ENCODE measurements around the gene GRK1.

GRK1 gene

DNA sequence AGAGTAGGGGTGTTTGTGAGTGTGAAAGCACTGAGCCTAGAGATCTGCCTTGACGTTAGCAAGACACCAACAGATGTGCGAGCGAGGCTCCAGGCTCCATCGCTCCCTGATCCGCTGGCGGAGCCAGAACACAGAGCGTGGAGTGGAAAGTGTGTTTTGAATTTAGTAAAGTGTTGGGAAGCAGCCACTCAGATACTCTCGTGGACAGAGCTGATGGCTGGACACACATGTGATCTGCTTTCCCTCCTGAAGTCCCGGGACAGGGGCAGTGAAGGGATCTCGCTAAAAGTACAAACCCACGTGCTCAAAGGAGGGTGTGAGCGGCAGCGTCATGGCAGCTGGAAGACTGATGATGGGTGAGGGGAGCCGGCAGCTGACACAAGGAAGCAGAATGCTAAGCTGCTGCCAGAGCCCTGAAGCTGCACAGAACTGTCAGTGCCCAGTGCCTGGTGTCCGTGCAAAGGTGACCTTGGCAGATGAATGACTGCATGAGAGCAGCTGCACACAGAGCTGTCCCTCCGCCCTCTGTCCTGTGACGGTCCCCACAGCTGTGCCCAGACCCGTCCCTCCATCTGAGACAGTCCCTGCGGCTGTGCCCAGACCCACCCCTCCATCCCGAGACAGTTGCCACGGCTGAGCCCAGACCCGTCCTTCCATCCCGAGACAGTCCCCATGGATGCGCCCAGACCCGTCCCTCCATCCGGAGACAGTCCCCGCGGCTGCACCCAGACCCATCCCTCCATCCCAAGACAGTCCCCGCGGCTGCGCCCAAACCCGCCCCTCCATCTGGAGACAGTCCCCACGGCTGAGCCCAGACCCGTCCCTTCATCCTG, 62.4 kb downstream of the GRK1 start:
- DNase-seq (ENCODE audit: low spot score) = no peak

- DNase-seq (ENCODE audit: low spot score) = no peak
Observed at GRCh38 chr13:113730258-113730691, 63.3 kb downstream of the GRK1 start.

- no peak for DNase-seq (ENCODE audit: low spot score)
Observed at GRCh38 chr13:113730831-113731191, 63.8 kb downstream of the GRK1 start.

DNA sequence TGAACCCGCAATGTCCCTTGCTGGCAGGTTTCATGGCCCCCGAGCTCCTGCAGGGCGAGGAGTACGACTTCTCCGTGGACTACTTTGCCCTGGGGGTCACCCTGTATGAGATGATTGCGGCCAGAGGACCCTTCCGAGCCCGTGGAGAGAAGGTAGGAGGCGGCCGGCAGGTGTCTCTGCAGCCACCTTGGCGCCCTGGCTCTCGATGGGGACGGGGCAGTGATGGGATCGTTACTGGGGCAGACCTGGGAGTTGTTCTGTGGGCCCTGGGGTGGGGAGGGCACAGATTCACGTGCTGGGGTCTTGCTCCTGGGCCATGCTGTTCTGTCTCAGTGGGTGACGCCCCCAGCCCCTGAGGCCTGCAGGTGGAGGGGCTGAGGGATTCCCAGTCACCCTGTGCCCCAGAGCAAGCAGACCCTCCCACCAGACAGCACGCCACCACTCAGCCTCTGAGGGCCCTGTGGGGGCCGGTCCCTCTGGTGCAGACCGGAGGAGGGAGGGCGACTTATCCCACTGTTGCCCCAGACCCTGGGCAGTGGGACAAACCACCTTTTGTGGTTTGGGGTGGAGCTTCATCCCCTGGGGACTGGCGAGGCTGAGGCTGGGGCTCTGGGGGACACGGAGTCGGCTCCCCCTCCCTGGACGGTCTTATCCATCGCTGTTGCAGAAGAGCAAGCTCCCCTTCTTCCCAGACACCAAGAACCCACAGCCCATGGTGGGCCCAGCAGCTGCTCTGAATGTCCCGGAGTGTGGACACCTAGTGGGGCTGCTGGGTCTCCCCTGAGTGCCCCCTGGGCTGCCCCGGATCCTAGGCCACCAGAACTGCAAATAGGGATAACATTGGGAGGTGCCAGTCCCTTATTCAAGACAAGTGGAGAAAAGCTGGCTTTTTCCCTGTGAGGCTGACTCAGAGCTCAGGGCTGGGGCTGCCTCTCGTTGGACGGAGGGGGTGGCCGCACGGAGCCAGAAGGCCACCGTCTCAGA, 64.5 kb downstream of the GRK1 start:
- no peak for DNase-seq (ENCODE audit: low spot score)

GRCh38 chr13:113732176-113732960, 65.3 kb downstream of the GRK1 start:
- peak; percentile 24 for DNase-seq (ENCODE audit: low spot score)

GRCh38 chr13:113732961-113733950, 66.2 kb downstream of the GRK1 start:
- no peak for DNase-seq (ENCODE audit: low spot score)

- no peak for DNase-seq (ENCODE audit: low spot score)
Observed at GRCh38 chr13:113734099-113734825, 67.2 kb downstream of the GRK1 start.

GRCh38 chr13:113734826-113735125, 67.8 kb downstream of the GRK1 start:
- no peak for DNase-seq (ENCODE audit: low spot score)

DNA sequence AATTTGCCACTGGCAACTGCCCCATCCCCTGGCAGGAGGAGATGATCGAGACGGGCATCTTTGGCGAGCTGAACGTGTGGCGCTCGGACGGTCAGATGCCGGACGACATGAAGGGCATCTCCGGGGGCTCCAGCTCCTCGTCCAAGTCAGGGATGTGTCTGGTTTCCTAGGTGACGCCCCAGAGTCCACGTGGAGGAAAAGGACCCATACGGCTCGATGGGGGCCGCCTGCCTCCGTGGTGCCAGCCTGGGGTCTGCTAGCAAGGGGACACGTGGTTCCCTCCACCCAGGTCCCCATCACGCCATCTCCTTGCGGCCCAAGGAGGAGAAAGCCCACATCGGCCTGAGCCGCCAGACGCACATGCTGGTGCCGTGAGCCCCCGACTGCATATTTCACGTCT, 68.2 kb downstream of the GRK1 start:
- no peak for DNase-seq (ENCODE audit: low spot score)

GRCh38 chr13:113735750-113736149, 68.7 kb downstream of the GRK1 start:
- no peak for DNase-seq (ENCODE audit: low spot score)

GRCh38 chr13:113736258-113736731, 69.3 kb downstream of the GRK1 start:
- DNase-seq (ENCODE audit: low spot score) = no peak

DNA sequence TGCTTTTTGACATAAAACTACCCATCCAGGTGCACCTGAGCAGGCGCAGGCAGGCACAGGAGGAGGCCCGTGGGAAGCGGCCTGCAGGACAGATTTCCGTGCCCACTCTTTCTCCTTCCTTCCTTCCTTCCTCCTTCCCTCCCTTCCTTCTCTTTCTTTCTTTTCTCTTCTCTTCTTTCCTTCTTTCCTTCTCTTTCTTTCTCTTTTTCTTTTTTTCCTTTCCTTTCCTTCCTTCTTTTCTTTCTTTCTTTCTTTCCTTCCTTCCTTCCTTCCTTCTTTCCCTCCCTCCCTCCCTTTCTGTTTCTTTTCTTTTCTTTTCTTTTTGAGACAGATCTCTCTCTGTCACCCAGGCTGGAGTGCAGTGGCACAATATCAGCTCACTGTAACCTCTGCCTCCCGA, 70.8 kb downstream of the GRK1 start:
- no peak for DNase-seq (ENCODE audit: low spot score)

DNA sequence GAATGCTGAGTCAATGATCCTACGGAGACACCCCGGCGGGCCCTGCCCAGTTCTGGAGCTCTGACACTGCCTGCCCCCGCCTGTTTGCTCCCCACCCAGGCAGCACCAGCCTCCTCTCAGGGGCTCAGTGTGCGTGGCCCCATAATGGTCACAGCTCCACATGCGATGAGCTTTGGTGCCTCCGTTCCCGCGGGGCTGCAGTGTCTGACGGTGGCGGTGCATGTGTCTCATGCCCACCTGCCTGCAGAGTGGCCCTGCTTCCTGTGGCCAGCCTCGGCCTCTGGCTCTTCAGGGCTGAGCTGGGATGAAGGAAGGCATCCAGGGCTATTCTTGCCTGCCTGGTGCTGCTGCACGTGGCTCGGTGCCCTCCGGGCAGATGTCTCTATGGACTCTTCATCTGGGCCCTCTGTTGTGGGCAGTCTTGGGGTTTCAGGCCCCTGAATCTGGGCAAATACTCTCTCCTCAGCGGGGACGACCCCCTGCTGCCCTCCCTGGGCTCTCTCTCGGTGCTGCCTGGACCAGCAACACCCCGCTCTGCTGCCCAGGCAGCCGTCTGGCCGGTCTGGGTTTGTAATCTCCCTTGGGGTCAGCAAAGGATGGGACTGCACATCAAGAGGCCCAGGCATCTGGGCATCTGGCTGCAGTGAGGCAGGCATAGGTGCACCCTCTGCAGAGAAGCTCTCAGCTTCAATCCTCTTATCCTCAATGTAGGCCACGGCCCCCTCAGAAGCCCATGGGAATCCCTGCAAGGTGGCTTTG, 72.7 kb downstream of the GRK1 start:
- no peak for DNase-seq (ENCODE audit: low spot score)

GRCh38 chr13:113740286-113740556, 73.2 kb downstream of the GRK1 start:
- no peak for DNase-seq (ENCODE audit: low spot score)

- no peak for DNase-seq (ENCODE audit: low spot score)
Observed at GRCh38 chr13:113740661-113741060, 73.6 kb downstream of the GRK1 start.

- DNase-seq (ENCODE audit: low spot score) = no peak
Observed at GRCh38 chr13:113741191-113741668, 74.2 kb downstream of the GRK1 start.

- DNase-seq (ENCODE audit: low spot score) = peak; percentile 25
Observed at GRCh38 chr13:113742000-113742441, 75.0 kb downstream of the GRK1 start.

- no peak for DNase-seq (ENCODE audit: low spot score)
Observed at GRCh38 chr13:113742445-113743120, 75.6 kb downstream of the GRK1 start.

Data from germinal center (tissue), 1 donor.